Thymus (tissue), 11 donors: Measurements from ENCODE around the gene SFI1. TPM values are rescaled to one million over a fixed set of nuclear protein-coding genes. Genes with fewer than 3 reads are reported as not detected.
"Not testable (repeated sequence)": the region's sequence is repeated elsewhere in the genome, so short reads cannot be mapped to it uniquely, and the experiment has no call there.

Experiments
- DNase-seq, 9 donors: peaks; one replicate each; pipeline ENCODE4 v3.0.0-alpha.2; 2013; ENCODE audit warnings: low spot score in 9 of 9, low read depth in 6 of 9, missing footprints in 1 of 9
- H3K27ac ChIP-seq, 2 donors: one replicate each; pipeline ENCODE4 v1.5.1; 2013; ENCODE audit warnings: control low read depth in 1 of 2, low read depth in 1 of 2, low read length in 1 of 2, mild to moderate bottlenecking in 1 of 2, moderate library complexity in 1 of 2
- H3K27me3 ChIP-seq, 2 donors: one replicate each; pipeline ENCODE4 v1.5.1; 2013; ENCODE audit warnings: low read length in 1 of 2; ENCODE audit not compliant: control insufficient read depth in 2 of 2, insufficient read depth in 1 of 2
- H3K36me3 ChIP-seq, 2 donors: one replicate each; pipeline ENCODE4 v1.5.1; 2013; ENCODE audit warnings: low read length in 1 of 2, mild to moderate bottlenecking in 1 of 2, moderate library complexity in 1 of 2; ENCODE audit not compliant: control insufficient read depth in 2 of 2, insufficient read depth in 2 of 2
- H3K4me1 ChIP-seq, 2 donors: one replicate each; pipeline ENCODE4 v1.5.1; 2013; ENCODE audit warnings: low read length in 2 of 2; ENCODE audit not compliant: control insufficient read depth in 2 of 2, insufficient read depth in 2 of 2
- H3K4me3 ChIP-seq, 2 donors: one replicate each; pipeline ENCODE4 v1.5.1; 2013; ENCODE audit warnings: low read length in 2 of 2, control low read depth in 1 of 2, mild to moderate bottlenecking in 1 of 2
- H3K9me3 ChIP-seq, 2 donors: one replicate each; pipeline ENCODE4 v1.5.1; 2013; ENCODE audit warnings: low read length in 1 of 2, mild to moderate bottlenecking in 1 of 2; ENCODE audit not compliant: control insufficient read depth in 2 of 2, insufficient read depth in 1 of 2
- WGBS: extraction: QIAGEN DNeasy Blood & Tissue Kit; methylation state at CpG from one replicate; pipeline ENCODE4 v1.1.7; 2013; 5-methylcytosine and 5-hydroxymethylcytosine counted together
- polyA plus RNA-seq: library from polyadenylated mRNA; stranded (reverse); fragments of 200-250 nt; gene quantifications from one replicate; pipeline ENCODE4 v1.2.3, GENCODE V29; 2013
- total RNA-seq: library from RNA; stranded (reverse); fragments of 120-200 nt; gene quantifications from one replicate; pipeline ENCODE4 v1.2.4, GENCODE V29; 2013
- donor health status: healthy.

The SFI1 gene
- total and polyA plus RNA-seq, 2 donors = 21.6 to 116 TPM

DNA sequence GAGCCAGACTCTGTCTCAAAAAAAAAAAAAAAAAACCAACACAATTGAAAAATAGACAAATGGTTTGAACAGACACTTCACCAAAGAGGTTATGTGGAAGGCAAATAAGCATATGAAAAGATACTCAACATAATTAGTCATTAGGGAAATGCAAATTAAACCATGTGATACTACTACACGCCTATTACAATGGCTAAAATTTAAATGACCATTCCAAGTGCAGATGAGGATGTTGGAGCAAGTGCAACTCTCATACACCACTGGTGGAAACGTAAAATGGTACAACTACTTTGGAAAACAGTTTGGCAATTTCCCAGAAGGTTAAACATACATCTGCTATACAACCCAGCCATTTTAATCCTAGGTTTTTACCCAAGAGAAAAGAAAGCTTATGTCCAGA is 31.0 kb upstream of the SFI1 start:
- H3K4me1 ChIP-seq = no peaks in the 10 kb centered on the region
- no peak overlapping the region for H3K4me3 ChIP-seq
- H3K27ac ChIP-seq = no peak overlapping the region
- whole genome bisulfite sequencing = 97% methylated on average over 2 of the region's 2 CpGs
- DNase-seq = no peak
- no peaks in the 10 kb centered on the region for H3K9me3 ChIP-seq
- H3K36me3 ChIP-seq = peaks cover 45 to 51% of the 10 kb centered on the region in 2 donors
- H3K27me3 ChIP-seq = no peaks in the 10 kb centered on the region

DNA sequence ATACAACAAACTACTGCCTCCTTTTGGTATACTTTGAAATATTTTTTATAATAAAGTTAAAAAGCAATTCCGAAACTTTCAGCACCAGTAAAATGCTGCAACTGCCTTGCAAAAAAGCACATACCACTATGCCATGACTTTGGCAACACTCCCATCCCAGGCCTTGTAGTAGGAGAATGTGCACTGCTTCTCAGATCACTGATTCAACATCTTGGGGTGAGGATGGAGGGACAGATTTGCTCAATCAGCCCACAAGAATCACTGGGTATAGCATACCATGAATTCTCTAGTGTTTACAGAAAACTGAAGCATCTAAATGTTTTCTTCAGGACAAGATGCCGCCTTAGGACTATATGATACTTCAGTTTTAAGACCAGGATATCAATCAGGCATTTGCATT is 21.6 kb upstream of the SFI1 start:
- Histone ChIP-seq H3K4me3 (no peak overlapping the region), H3K27me3 (no peaks in the 10 kb centered on the region), H3K27ac (no peak overlapping the region), H3K36me3 (peaks cover 19 to 24% of the 10 kb centered on the region in 2 donors), H3K9me3 (no peaks in the 10 kb centered on the region), H3K4me1 (no peaks in the 10 kb centered on the region)
- no peak for DNase-seq
- 98% methylated on average over 2 of the region's 2 CpGs for WGBS

DNA sequence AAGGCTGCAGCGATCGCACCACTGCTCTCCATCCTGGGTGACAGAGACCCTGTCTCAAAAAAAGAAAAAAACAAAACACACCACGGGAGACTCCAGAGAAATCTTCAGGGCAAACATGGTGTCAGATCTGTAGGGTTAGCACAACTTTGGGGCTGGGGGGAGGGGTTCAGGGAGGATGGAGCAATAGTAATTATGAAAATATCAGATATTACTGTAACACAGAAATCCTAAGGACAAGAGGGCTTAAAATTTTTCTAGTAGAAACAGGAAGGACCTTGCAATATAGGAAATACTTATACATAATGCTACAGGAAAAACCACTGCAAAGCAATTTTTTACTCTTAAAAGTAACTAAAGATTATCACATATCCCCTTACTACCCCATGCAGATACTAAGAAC is 20.5 kb upstream of the SFI1 start:
- WGBS = 97% methylated on average over 3 of the region's 3 CpGs
- peaks cover 19 to 29% of the 10 kb centered on the region in 2 donors for H3K36me3 ChIP-seq

DNA sequence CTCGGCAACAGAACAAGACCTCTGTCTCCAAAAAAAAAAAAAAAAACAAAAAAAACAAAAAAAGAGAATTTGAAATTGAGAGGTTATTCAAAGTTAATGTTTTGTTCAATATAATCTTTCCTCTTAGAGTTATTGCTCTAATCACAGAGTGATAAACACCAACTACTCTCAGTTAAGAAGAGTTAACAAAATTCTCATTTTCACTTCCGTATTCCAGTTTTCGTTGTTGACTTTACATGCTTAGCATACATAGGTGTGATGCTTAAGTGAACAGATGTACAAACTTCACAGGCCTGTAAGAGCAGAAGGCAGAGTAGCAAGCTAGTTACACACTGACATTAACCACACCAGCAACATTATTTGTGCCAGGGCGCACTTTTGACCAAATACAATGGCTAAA is 19.0 kb upstream of the SFI1 start:
- WGBS = 97% methylated on average over 4 of the region's 4 CpGs
- no peak for DNase-seq
- no peak overlapping the region for H3K27ac ChIP-seq
- peaks cover 22 to 35% of the 10 kb centered on the region in 2 donors for H3K36me3 ChIP-seq
- H3K4me1 ChIP-seq = no peaks in the 10 kb centered on the region
- no peak overlapping the region for H3K4me3 ChIP-seq
- H3K9me3 ChIP-seq = no peaks in the 10 kb centered on the region
- H3K27me3 ChIP-seq = no peaks in the 10 kb centered on the region

More for the DNA sequence above, 20.5 kb upstream of the SFI1 start:
- no peaks in the 10 kb centered on the region for H3K4me1 ChIP-seq
- no peaks in the 10 kb centered on the region for H3K27me3 ChIP-seq
- no peak overlapping the region for H3K27ac ChIP-seq
- no peak overlapping the region for H3K4me3 ChIP-seq
- no peak for DNase-seq
- H3K9me3 ChIP-seq = no peaks in the 10 kb centered on the region

DNA sequence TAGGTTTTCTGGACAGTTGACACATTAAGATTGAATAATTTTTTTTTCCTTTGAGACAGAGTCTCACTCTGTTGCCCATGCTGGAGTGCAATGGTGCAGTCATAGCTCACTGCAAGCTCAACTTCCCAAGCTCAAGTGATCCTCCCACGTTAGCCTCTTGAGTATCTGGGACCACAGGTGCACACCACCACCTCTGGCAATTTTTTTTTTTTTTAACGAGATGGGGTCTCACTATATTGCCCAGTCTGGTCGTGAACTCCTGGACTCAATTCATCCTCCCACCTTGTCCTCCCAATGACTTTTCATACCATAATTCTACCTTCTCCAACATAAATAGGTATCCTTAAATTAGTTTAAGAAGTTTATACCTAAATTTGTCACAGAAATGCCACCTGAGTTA is 15.2 kb upstream of the SFI1 start:
- 99% methylated on average over 3 of the region's 3 CpGs for WGBS
- H3K9me3 ChIP-seq = no peaks in the 10 kb centered on the region
- no peaks in the 10 kb centered on the region for H3K27me3 ChIP-seq
- H3K4me1 ChIP-seq = no peaks in the 10 kb centered on the region
- no peak for DNase-seq
- peaks cover 24 to 52% of the 10 kb centered on the region in 2 donors for H3K36me3 ChIP-seq
- H3K27ac ChIP-seq = no peak overlapping the region
- no peak overlapping the region for H3K4me3 ChIP-seq

DNA sequence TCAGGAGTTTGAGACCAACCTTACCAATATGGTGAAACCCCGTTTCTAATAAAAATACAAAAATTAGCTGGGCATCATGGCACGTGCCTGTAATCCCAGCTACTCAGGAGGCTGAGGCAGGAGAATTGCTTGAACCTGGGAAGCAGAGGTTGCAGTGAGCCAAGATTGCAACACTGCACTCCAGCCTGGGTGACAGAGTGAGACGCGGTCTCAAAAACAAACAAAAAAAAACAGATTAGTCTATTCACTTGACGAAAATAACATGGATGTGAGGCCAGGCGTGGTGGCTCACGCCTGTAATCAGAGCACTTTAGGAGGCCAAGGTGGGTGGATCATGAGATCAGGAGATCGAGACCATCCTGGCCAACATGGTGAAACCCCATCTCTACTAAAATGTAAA is 13.9 kb upstream of the SFI1 start:
- DNase-seq, H3K9me3 ChIP-seq, H3K4me1 ChIP-seq, H3K4me3 ChIP-seq, H3K27ac ChIP-seq, H3K27me3 ChIP-seq: not testable (repeated sequence)
- WGBS = 98% methylated on average over 8 of the region's 8 CpGs
- H3K36me3 ChIP-seq = peaks cover 20 to 51% of the 10 kb centered on the region in 2 donors

DNA sequence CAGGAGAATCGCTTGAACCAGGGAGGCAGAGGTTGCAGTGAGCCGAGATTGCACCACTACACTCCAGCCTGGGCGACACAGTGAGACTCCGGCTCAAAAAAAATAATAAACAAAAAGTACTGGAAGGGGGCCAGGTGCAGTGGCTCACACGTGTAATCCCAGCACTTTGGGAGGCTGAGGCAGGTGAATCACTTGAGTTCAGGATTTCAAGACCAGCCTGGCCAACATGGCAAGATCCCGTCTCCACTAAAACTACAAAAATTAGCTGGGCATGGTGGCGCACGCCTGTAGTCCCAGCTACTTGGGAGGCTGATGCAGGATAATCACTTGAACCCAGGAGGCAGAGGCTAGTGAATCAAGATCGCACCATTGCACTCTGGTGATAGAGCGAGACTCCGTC is 10.0 kb upstream of the SFI1 start:
- H3K4me1 ChIP-seq = peaks cover 9 to 12% of the 10 kb centered on the region in 2 donors
- H3K36me3 ChIP-seq = peaks cover 12 to 45% of the 10 kb centered on the region in 2 donors
- not testable (repeated sequence) for DNase-seq, H3K9me3 ChIP-seq, H3K4me3 ChIP-seq, H3K27ac ChIP-seq, H3K27me3 ChIP-seq
- 97% methylated on average over 11 of the region's 11 CpGs for WGBS

DNA sequence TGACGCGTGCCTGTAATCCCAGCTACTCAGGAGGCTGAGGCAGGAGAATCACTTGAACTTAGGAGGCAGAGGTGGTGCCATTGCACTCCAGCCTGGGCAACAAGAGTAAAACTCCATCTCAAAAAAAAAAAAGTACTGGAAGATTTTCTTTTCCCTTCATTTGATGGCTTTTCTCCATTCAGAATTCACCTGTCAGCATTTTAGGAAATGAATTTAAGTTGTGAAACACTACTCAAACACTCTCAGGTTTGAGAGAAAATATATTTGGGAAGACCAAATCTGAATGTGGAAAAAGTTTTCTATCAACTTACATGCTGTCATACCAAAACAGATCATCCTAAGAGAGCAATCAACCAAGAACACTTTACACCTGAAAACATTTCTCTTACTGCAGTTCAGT is 9.4 kb upstream of the SFI1 start:
- Histone ChIP-seq H3K36me3 (peaks cover 9 to 40% of the 10 kb centered on the region in 2 donors), H3K4me3 (no peak overlapping the region), H3K9me3 (no peaks in the 10 kb centered on the region), H3K4me1 (peaks cover 9 to 16% of the 10 kb centered on the region in 2 donors), H3K27ac (no peak overlapping the region), H3K27me3 (no peaks in the 10 kb centered on the region)
- WGBS = 100% methylated on average over 2 of the region's 2 CpGs
- no peak for DNase-seq

DNA sequence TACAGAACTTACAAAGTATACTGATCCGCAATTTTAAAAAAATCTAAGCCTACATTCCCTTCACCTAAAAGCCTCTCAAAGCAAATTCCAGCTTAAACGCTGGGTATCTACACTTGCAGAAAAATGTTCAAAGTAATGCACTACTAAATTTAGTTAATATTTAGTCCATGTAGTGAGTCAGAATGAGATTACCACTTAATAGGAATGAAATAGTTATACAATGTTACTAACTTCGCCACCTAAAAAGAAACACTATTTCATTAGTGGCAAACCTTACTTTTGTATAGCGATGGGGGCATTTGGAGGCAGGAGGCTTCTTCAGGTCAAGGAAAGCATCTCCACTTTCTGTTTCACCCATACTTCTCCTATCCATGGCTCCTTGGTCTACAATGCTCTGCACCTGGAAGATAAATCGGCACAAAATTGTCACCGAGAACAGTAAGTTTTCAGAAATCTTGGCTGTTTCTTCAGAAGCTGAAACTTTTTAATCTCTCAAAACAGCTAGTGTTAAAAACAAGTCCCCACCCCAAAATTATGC is 7.9 kb upstream of the SFI1 start:
- peaks cover 5 to 28% of the 10 kb centered on the region in 2 donors for H3K36me3 ChIP-seq
- H3K4me3 ChIP-seq = peak overlapping the region; percentile 56 to 91
- H3K27ac ChIP-seq = no peak overlapping the region
- H3K4me1 ChIP-seq = peaks cover 9 to 16% of the 10 kb centered on the region in 2 donors
- H3K9me3 ChIP-seq = no peaks in the 10 kb centered on the region
- peak in 1 of 9 donors; percentile 11 for DNase-seq
- WGBS = 86% methylated on average over 6 of the region's 6 CpGs
- no peaks in the 10 kb centered on the region for H3K27me3 ChIP-seq
